GM18868 (cell line): ENCODE data around the gene F10.

Experiments used
- ATAC-seq: cut with Tn5 transposase; IDR thresholded peaks from one replicate; pipeline ENCODE4 v1.9.1; 2021; ENCODE audit warnings: mild to moderate bottlenecking, moderate library complexity; ENCODE audit not compliant: unreplicated experiment

The F10 gene

GRCh38 chr13:113115363-113116205 lies 7.0 kb upstream of the F10 start:
- no peak for ATAC-seq

- ATAC-seq, result no peak
Measured at GRCh38 chr13:113116206-113116800, 6.3 kb upstream of the F10 start.

- ATAC-seq, result no peak
Measured at GRCh38 chr13:113116871-113117271, 5.7 kb upstream of the F10 start.

- no peak for ATAC-seq
Measured at GRCh38 chr13:113117335-113117872, 5.2 kb upstream of the F10 start.

GRCh38 chr13:113117911-113118260 lies 4.7 kb upstream of the F10 start:
- ATAC-seq, result no peak

- ATAC-seq, result no peak
Measured at GRCh38 chr13:113118261-113119021, 4.2 kb upstream of the F10 start.

- no peak for ATAC-seq
Measured at GRCh38 chr13:113119166-113119821, 3.3 kb upstream of the F10 start.

GRCh38 chr13:113119822-113120189 lies 2.8 kb upstream of the F10 start:
- ATAC-seq, result no peak

GRCh38 chr13:113120300-113121182 lies 2.1 kb upstream of the F10 start:
- no peak for ATAC-seq

GRCh38 chr13:113121183-113121927 lies 1.2 kb upstream of the F10 start:
- ATAC-seq, result no peak

- no peak for ATAC-seq
Measured at GRCh38 chr13:113121928-113122471, 599 bp upstream of the F10 start.

GRCh38 chr13:113123226-113124201 lies 915 bp downstream of the F10 start:
- ATAC-seq, result no peak

- no peak for ATAC-seq
Measured at GRCh38 chr13:113124211-113124970, 1.8 kb downstream of the F10 start.

GRCh38 chr13:113125506-113126264 lies 3.1 kb downstream of the F10 start:
- no peak for ATAC-seq

- ATAC-seq, result no peak
Measured at GRCh38 chr13:113126265-113127150, 3.9 kb downstream of the F10 start.

- no peak for ATAC-seq
Measured at GRCh38 chr13:113129480-113129879, 6.9 kb downstream of the F10 start.
